Left lung (tissue), 10 donors: ENCODE data around the gene MAPT. TPM values are rescaled to one million over a fixed set of nuclear protein-coding genes. Genes with fewer than 3 reads are reported as not detected.

ENCODE experiments used
- ATAC-seq: fragments of 200-7000 bp; cut with Tn5 transposase; one replicate; pipeline ENCODE4 v1.9.1; 2020; ENCODE audit warnings: moderate library complexity
- DNase-seq, 4 donors: peaks; one replicate each; pipeline ENCODE4 v3.0.0-alpha.2; 2013 to 2020
- H3K27ac ChIP-seq, 2 donors: fragments of 200-600 bp; sonication (generic) in 1 of 2; one replicate each; pipeline versions ENCODE4 v1.5.0 to v1.8.0; 2020 to 2021
- H3K27me3 ChIP-seq, 2 donors: fragments of 200-600 bp; sonication (generic) in 1 of 2; one replicate each; pipeline versions ENCODE4 v1.5.0 to v1.8.0; 2020 to 2021
- H3K36me3 ChIP-seq, 2 donors: fragments of 200-600 bp; sonication (generic) in 1 of 2; one replicate each; pipeline versions ENCODE4 v1.5.0 to v1.8.0; 2020 to 2021
- H3K4me1 ChIP-seq, 2 donors: fragments of 200-600 bp; one replicate each; pipeline ENCODE4 v1.8.0; 2021
- H3K4me3 ChIP-seq, 2 donors: fragments of 200-600 bp; sonication (generic) in 1 of 2; one replicate each; pipeline versions ENCODE4 v1.5.0 to v1.8.0; 2020 to 2021; ENCODE audit warnings: mild to moderate bottlenecking in 1 of 2
- H3K9me3 ChIP-seq, 2 donors: fragments of 200-600 bp; sonication (generic) in 1 of 2; one replicate each; pipeline versions ENCODE4 v1.5.0 to v1.8.0; 2020 to 2021
- CTCF ChIP-seq, 2 donors: fragments of 200-600 bp; sonication (generic) in 1 of 2; IDR thresholded peaks; one replicate each; pipeline versions ENCODE4 v1.5.0 to v1.8.0; 2021; ENCODE audit warnings: antibody characterized with exemption in 2 of 2
- intact Hi-C, 2 donors: fragments of 100-400 bp; cut with DNase I; formaldehyde crosslinking; loops; one replicate each; pipeline versions ENCODE4 v1.11.2 to v1.14.2; 2022
- polyA plus RNA-seq, 6 donors: library from polyadenylated mRNA; unstranded; fragments of 120-200 nt; gene quantifications; one replicate each; pipeline ENCODE4 v1.2.1, GENCODE V29; 2013; ENCODE audit not compliant: insufficient read length in 6 of 6
- total RNA-seq, 2 donors: library from RNA; stranded (reverse); fragmentation: NEBNext Ultra II Directional; extraction: Animal tissue kit (Norgen Biotek cat#: 25700); gene quantifications; one replicate each; pipeline ENCODE4 v1.2.1, GENCODE V29; 2021
- donor health status: DM: no; HTN: yes; CAD: no.
- donor health status: DM: no; HTN: no; CAD: no.

MAPT gene
- total and polyA plus RNA-seq, 8 donors: 0.99 to 7.7 (median 5.5) TPM

- peaks cover 0 to 24% of the 10 kb centered on the region in 2 donors for H3K27me3 ChIP-seq
- no peak for DNase-seq
- no peaks in the 10 kb centered on the region for H3K4me1 ChIP-seq
- H3K9me3 ChIP-seq: no peaks in the 10 kb centered on the region
- TF ChIP-seq CTCF (IDR thresholded peaks at IDR 0.05): no peak
- no peak overlapping the region for H3K4me3 ChIP-seq
- intact Hi-C loops: no loop called here
- ATAC-seq: no peak
- H3K36me3 ChIP-seq: no peaks in the 10 kb centered on the region
- no peak overlapping the region for H3K27ac ChIP-seq
Measured at GRCh38 chr17:45846646-45847045, 47.7 kb upstream of the MAPT start.

- H3K36me3 ChIP-seq: no peaks in the 10 kb centered on the region
- peaks cover 0 to 29% of the 10 kb centered on the region in 2 donors for H3K27me3 ChIP-seq
- no peaks in the 10 kb centered on the region for H3K9me3 ChIP-seq
- no peak for ATAC-seq
- no peak overlapping the region for H3K27ac ChIP-seq
- no peaks in the 10 kb centered on the region for H3K4me1 ChIP-seq
- no peak for DNase-seq
- no peak for TF ChIP-seq CTCF (IDR thresholded peaks at IDR 0.05)
- intact Hi-C loops: no loop called here
- no peak overlapping the region for H3K4me3 ChIP-seq
Measured at GRCh38 chr17:45847101-45847500, 47.3 kb upstream of the MAPT start.

GRCh38 chr17:45847747-45848146, 46.6 kb upstream of the MAPT start:
- intact Hi-C loops: no loop called here
- no peak for ATAC-seq

GRCh38 chr17:45848405-45848804, 45.9 kb upstream of the MAPT start:
- Histone ChIP-seq H3K4me3 (no peak overlapping the region), H3K9me3 (no peaks in the 10 kb centered on the region), H3K27me3 (peaks cover 0 to 40% of the 10 kb centered on the region in 2 donors), H3K27ac (no peak overlapping the region), H3K4me1 (no peaks in the 10 kb centered on the region), H3K36me3 (no peaks in the 10 kb centered on the region)
- DNase-seq (no peak), ATAC-seq (no peak)
- no peak for TF ChIP-seq CTCF (IDR thresholded peaks at IDR 0.05)
- intact Hi-C loops: no loop called here

More at GRCh38 chr17:45847747-45848146, 46.6 kb upstream of the MAPT start:
- no peak for DNase-seq
- Histone ChIP-seq H3K36me3 (no peaks in the 10 kb centered on the region), H3K4me3 (no peak overlapping the region), H3K9me3 (no peaks in the 10 kb centered on the region), H3K27ac (no peak overlapping the region), H3K27me3 (peaks cover 0 to 35% of the 10 kb centered on the region in 2 donors), H3K4me1 (no peaks in the 10 kb centered on the region)
- no peak for TF ChIP-seq CTCF (IDR thresholded peaks at IDR 0.05)

- H3K36me3 ChIP-seq: no peaks in the 10 kb centered on the region
- no peak for TF ChIP-seq CTCF (IDR thresholded peaks at IDR 0.05)
- no peaks in the 10 kb centered on the region for H3K4me1 ChIP-seq
- H3K27ac ChIP-seq: no peak overlapping the region
- DNase-seq: no peak
- H3K27me3 ChIP-seq: peaks cover 0 to 46% of the 10 kb centered on the region in 2 donors
- ATAC-seq: no peak
- intact Hi-C loops: no loop called here
- H3K9me3 ChIP-seq: no peaks in the 10 kb centered on the region
- H3K4me3 ChIP-seq: no peak overlapping the region
Measured at GRCh38 chr17:45848868-45849535, 45.4 kb upstream of the MAPT start.
